PC-9 (cell line): Measurements from ENCODE around the gene ORM2. TPM values are rescaled to one million over a fixed set of nuclear protein-coding genes. Genes with fewer than 3 reads are reported as not detected.
"Not testable (repeated sequence)": the region's sequence is repeated elsewhere in the genome, so short reads cannot be mapped to it uniquely, and the experiment has no call there.

Experiments
- BruUV-seq: library from RNA; stranded (reverse); fragments of 400-500 nt; replicated peaks from 2 replicates; lab custom pipeline; 2021; lab: Mats Ljungman, UMichigan
- CTCF ChIA-PET: fragments of 300-600 bp; sonication (Branson Sonifier 250); formaldehyde crosslinking; loops from one replicate; lab custom pipeline; 2022; ENCODE audit warnings: antibody characterized with exemption; lab: Charles Lee
- POLR2A ChIA-PET: fragments of 300-600 bp; sonication (Branson Sonifier 250); formaldehyde crosslinking; loops from one replicate; lab custom pipeline; 2022; ENCODE audit warnings: antibody characterized with exemption; ENCODE audit not compliant: unreplicated experiment; lab: Charles Lee
- DNase-seq, 2 experiments: peaks; one replicate each; pipeline versions ENCODE4 v3.0.0 to v3.0.0-alpha.2; 2015 to 2022; ENCODE audit warnings: mixed read lengths in 1 of 2
- H2AFZ ChIP-seq: fragments of 200-600 bp; sonication (generic); 2 replicates; pipeline ENCODE4 v1.8.1; 2017; ENCODE audit warnings: antibody characterized with exemption
- H3F3A ChIP-seq: fragments of 200-600 bp; sonication (generic); 2 replicates; pipeline ENCODE4 v1.8.1; 2017; ENCODE audit warnings: antibody characterized with exemption, mild to moderate bottlenecking, low read depth; ENCODE audit not compliant: insufficient read depth
- H3K27ac ChIP-seq: fragments of 200-600 bp; sonication (generic); 2 replicates; pipeline ENCODE4 v1.6.1; 2016; ENCODE audit warnings: mixed run types
- H3K27me3 ChIP-seq: fragments of 200-600 bp; sonication (generic); 2 replicates; pipeline ENCODE4 v1.6.1; 2016; ENCODE audit warnings: low read depth, mixed run types; ENCODE audit not compliant: insufficient read depth
- H3K36me3 ChIP-seq: fragments of 200-600 bp; sonication (generic); 2 replicates; pipeline ENCODE4 v1.6.1; 2016; ENCODE audit warnings: low read depth, mixed run types
- H3K4me1 ChIP-seq: fragments of 200-600 bp; sonication (generic); replicated peaks from 2 replicates; pipeline ENCODE4 v1.6.1; 2016; ENCODE audit warnings: mixed run types; ENCODE audit not compliant: insufficient read depth
- H3K4me2 ChIP-seq: fragments of 200-600 bp; sonication (generic); 2 replicates; pipeline ENCODE4 v1.6.1; 2017; ENCODE audit warnings: mixed run types
- H3K4me3 ChIP-seq: fragments of 200-600 bp; sonication (generic); 2 replicates; pipeline ENCODE4 v1.6.1; 2016; ENCODE audit warnings: mixed run types
- H3K79me2 ChIP-seq: fragments of 200-600 bp; sonication (generic); 2 replicates; pipeline ENCODE4 v1.6.1; 2017; ENCODE audit warnings: low read depth, mixed run types
- H3K9me2 ChIP-seq: fragments of 200-600 bp; sonication (generic); 2 replicates; pipeline ENCODE4 v1.8.1; 2017; ENCODE audit warnings: mild to moderate bottlenecking; ENCODE audit not compliant: insufficient read depth
- H3K9me3 ChIP-seq: fragments of 200-600 bp; sonication (generic); 2 replicates; pipeline ENCODE4 v1.8.1; 2016; ENCODE audit warnings: low read depth; ENCODE audit not compliant: insufficient read depth
- H4K20me1 ChIP-seq: fragments of 200-600 bp; sonication (generic); 2 replicates; pipeline ENCODE4 v1.8.1; 2017; ENCODE audit not compliant: insufficient read depth
- EZH2 ChIP-seq: fragments of 200-600 bp; sonication (generic); IDR thresholded peaks from 2 replicates; pipeline ENCODE4 v1.8.0; 2017; ENCODE audit warnings: antibody characterized with exemption, low read depth
- intact Hi-C: fragments of 100-400 bp; cut with micrococcal nuclease; formaldehyde crosslinking; loops from one replicate; pipeline ENCODE4 v1.10.0; 2022; ENCODE audit not compliant: unreplicated experiment
- total RNA-seq: library from RNA; stranded (reverse); gene quantifications from 2 replicates; pipeline ENCODE4 v1.2.3, GENCODE V29; 2021
- TF ChIP-seq, protein P1 (sequence below): fragments of 200-600 bp; sonication (generic); conservative IDR thresholded peaks from 2 replicates; pipeline ENCODE4 v1.6.1; 2017; ENCODE audit warnings: mixed run types, antibody characterized with exemption, mild to moderate bottlenecking, moderate library complexity

ORM2 gene
- total RNA-seq, 1 experiment from 2014 or later, result not detected

DNA sequence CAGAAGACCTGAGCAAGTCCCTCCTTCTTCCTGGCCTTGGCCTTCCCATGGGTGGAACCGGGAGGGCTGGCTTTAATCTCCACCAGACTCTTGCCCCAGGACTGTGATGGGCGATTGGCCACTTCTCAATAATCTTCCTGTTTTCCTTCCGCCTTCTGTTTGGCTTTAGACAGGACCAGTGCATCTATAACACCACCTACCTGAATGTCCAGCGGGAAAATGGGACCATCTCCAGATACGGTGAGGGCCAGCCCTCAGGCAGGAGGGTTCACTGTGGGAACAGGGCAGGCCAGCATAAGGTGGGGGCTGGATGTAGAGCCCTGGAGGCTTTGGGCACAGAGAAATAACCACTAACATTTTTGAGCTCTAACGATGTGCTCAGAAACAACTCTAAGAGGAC lies 5.8 kb upstream of the ORM2 start:
- H4K20me1 ChIP-seq, DNase-seq, H3K27me3 ChIP-seq, H3K4me1 ChIP-seq, H3K36me3 ChIP-seq, H3K27ac ChIP-seq, H3K9me2 ChIP-seq, POLR2A ChIA-PET, H2AFZ ChIP-seq, H3F3A ChIP-seq, H3K4me2 ChIP-seq, H3K4me3 ChIP-seq, H3K79me2 ChIP-seq, CTCF ChIA-PET, intact Hi-C loops, H3K9me3 ChIP-seq, BruUV-seq: not testable (repeated sequence)

DNA sequence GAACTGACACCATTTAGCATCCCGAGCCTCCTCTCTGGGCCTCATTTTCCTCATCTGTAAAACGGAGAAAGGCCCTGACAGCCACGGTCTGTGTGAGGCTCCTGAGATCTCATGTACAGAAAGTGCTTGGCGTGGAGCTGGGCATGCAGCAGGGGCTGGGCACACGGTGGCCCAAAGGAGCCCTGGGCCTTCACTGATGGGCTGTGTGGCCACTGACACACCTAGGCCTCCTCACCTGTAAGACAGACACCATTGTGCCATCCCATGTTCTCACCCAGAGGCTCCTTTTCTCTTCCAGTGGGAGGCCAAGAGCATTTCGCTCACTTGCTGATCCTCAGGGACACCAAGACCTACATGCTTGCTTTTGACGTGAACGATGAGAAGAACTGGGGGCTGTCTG lies 5.2 kb upstream of the ORM2 start:
- Histone ChIP-seq H3K4me1 (no peaks in the 10 kb centered on the region), H2AFZ (no peak overlapping the region), H3K9me2 (no peaks in the 10 kb centered on the region), H4K20me1 (no peaks in the 10 kb centered on the region), H3K4me2 (no peak overlapping the region), H3F3A (no peaks in the 10 kb centered on the region), H3K4me3 (no peak overlapping the region), H3K9me3 (no peaks in the 10 kb centered on the region), H3K27me3 (peaks cover 9% of the 10 kb centered on the region; the same call in 1 of the 2 replicates), H3K27ac (no peak overlapping the region), H3K36me3 (no peaks in the 10 kb centered on the region), H3K79me2 (no peaks in the 10 kb centered on the region)
- no peak for DNase-seq
- no TSS peak for BruUV-seq
- ChIA-PET POLR2A (no interaction called here), CTCF (no interaction called here)
- no peak for TF ChIP-seq EZH2
- TF ChIP-seq, protein P1, sequence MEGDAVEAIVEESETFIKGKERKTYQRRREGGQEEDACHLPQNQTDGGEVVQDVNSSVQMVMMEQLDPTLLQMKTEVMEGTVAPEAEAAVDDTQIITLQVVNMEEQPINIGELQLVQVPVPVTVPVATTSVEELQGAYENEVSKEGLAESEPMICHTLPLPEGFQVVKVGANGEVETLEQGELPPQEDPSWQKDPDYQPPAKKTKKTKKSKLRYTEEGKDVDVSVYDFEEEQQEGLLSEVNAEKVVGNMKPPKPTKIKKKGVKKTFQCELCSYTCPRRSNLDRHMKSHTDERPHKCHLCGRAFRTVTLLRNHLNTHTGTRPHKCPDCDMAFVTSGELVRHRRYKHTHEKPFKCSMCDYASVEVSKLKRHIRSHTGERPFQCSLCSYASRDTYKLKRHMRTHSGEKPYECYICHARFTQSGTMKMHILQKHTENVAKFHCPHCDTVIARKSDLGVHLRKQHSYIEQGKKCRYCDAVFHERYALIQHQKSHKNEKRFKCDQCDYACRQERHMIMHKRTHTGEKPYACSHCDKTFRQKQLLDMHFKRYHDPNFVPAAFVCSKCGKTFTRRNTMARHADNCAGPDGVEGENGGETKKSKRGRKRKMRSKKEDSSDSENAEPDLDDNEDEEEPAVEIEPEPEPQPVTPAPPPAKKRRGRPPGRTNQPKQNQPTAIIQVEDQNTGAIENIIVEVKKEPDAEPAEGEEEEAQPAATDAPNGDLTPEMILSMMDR, result no peak
- intact Hi-C loops, result no loop called here

DNA sequence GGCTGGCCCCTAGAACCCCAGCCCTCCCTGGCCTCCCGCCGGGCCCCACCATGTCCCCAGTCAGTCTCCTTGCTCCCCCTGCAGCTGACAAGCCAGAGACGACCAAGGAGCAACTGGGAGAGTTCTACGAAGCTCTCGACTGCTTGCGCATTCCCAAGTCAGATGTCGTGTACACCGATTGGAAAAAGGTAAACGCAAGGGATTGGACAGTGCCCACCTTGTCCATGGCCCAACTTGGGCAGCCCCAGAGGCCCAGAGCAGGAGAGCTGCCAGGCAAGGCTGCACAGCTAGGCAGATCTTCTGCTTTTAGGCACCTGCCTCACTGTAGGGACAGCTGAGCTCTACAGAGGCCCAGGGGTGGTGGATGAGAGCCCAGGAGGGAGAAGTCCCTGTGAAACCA lies 4.7 kb upstream of the ORM2 start:
- BruUV-seq, CTCF ChIA-PET, H3K4me2 ChIP-seq, H3K79me2 ChIP-seq, H2AFZ ChIP-seq, H3K4me3 ChIP-seq, H3K36me3 ChIP-seq, H3K4me1 ChIP-seq, H3K9me2 ChIP-seq, DNase-seq, POLR2A ChIA-PET, intact Hi-C loops, H3K27ac ChIP-seq, H3K27me3 ChIP-seq, H4K20me1 ChIP-seq, H3F3A ChIP-seq, H3K9me3 ChIP-seq: not testable (repeated sequence)

DNA sequence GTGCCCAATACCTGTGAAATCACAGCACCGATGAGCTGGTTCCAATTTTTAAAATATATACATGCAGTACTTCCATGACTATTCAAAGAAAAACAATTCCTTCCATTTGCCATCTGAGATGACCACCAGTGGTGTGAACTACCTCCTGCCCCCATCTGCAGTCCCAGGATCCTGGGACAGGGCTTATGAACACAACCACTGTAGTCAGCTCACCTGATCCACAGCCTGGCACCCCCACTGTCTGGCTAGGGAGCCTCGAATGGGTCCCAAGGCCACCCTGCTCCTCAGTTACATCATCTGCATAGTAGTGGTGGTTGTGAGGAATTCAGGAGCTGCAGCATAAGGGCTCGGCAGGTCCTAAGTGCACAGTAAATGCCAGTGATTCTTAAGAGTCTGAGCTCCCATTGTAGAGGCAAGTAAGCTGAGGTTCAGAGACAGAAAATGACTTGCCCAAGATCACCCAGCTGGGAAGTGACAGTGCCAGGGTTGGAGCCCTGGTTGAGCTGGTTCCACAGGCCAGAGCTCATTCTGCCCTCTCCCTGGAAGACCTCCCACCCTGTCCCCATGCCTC lies 3.9 kb upstream of the ORM2 start:
- POLR2A ChIA-PET, result interaction anchor here (0.5 kb wide), 1 partner anchor 237 kb away, joined by 4 read pairs; no protein-coding TSS in a partner anchor
- H3K9me3 ChIP-seq, H3K27ac ChIP-seq, H3F3A ChIP-seq, DNase-seq, H3K4me2 ChIP-seq, intact Hi-C loops, H3K9me2 ChIP-seq, CTCF ChIA-PET, H3K36me3 ChIP-seq, H3K4me3 ChIP-seq, BruUV-seq, H3K4me1 ChIP-seq, H3K79me2 ChIP-seq, H2AFZ ChIP-seq, H3K27me3 ChIP-seq, H4K20me1 ChIP-seq: not testable (repeated sequence)
